Measurements from ENCODE around the gene ELFN2.

Gene ELFN2

DNA sequence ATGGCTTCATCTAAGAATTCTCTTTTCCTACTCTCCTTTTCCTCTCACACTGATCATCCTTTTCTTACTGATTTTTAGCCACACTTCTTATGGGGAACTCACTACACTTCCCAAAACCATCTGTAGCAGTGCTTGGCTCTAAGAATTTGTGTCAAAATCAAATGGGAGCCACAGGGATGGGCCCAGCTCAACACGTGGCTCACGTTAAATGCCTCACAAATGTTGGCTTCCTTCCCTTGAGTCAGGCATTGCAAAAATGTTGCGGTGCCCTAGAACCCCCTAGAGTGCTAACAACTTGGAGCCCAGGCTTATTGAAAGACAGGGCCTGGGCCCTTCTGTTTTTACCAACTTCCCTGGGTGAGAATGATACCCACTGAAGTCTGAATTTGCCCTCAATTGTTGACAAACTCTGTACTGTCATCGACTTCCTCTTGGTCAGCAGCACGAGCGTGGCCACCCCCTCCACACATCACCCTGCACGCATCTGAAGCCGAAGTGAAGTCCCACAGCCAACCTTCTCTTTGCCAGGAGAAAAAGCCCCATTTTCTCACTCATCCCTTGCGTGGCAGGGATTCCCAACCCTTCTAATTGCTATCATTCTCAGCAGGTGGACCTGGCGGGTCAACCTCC, 69.7 kb downstream of the ELFN2 start:
- Histone ChIP-seq H3K27ac (ENCODE audit: low read length) (no peak overlapping the region), H3K4me3 (ENCODE audit: low read length) (no peak overlapping the region), H3K9me3 (ENCODE audit: insufficient read depth, low read depth, low read length) (no peaks in the 10 kb centered on the region), H3K4me1 (ENCODE audit: insufficient read depth, low read length) (no peaks in the 10 kb centered on the region), H3K27me3 (ENCODE audit: insufficient read depth, low read length) (no peaks in the 10 kb centered on the region; the same call in 1 of the 2 replicates), H3K36me3 (ENCODE audit: insufficient read depth, low read depth, low read length) (no peaks in the 10 kb centered on the region), H3K9ac (ENCODE audit: low read depth, low read length) (no peak overlapping the region)

DNA sequence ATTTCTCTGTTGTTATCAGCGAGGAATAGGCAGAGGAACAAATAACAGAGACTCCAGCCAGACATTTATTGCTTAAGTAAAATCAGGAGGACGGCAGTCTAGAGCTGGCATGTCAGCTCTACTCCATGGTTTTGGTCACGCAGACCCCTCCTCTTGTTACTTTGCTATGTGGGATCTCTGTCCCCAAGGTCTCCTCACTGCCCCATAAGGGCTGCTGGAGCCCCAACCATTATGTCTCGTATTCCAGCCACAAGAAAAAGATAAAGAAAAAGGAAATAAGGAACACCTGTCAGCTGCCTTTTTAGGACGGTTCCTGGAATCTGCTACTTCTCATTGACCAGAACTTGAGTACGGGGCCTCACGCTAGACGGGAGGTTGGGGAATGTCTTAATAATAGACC, 70.4 kb downstream of the ELFN2 start:
- H3K36me3 ChIP-seq (ENCODE audit: insufficient read depth, low read depth, low read length): no peaks in the 10 kb centered on the region
- no peaks in the 10 kb centered on the region for H3K4me1 ChIP-seq (ENCODE audit: insufficient read depth, low read length)
- no peaks in the 10 kb centered on the region; the same call in 1 of the 2 replicates for H3K27me3 ChIP-seq (ENCODE audit: insufficient read depth, low read length)
- no peaks in the 10 kb centered on the region for H3K9me3 ChIP-seq (ENCODE audit: insufficient read depth, low read depth, low read length)
- no peak overlapping the region for H3K4me3 ChIP-seq (ENCODE audit: low read length)
- H3K9ac ChIP-seq (ENCODE audit: low read depth, low read length): no peak overlapping the region
- H3K27ac ChIP-seq (ENCODE audit: low read length): no peak overlapping the region

DNA sequence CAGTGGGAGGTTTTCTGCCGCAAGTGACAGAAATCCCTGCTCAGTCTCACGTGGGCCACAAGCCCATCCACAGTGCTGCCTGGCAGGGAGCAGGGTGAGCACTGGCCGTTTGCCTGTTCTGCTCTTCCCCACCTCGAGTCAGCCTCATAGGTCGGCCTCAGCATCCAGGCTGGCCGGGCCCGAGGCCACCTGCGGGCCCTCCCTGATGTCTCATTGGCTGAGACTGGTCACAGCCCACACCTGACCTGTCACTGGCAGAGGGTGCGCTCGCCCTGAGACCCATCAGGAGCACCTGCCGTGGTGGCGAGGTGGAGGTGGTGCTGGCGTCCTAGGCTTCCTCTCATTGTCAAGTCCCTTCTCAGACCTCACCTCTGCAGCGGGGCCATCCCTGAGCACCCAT, 72.1 kb downstream of the ELFN2 start:
- H3K4me1 ChIP-seq (ENCODE audit: insufficient read depth, low read length): no peaks in the 10 kb centered on the region
- no peak overlapping the region for H3K9ac ChIP-seq (ENCODE audit: low read depth, low read length)
- H3K27ac ChIP-seq (ENCODE audit: low read length): no peak overlapping the region
- no peaks in the 10 kb centered on the region; the same call in 1 of the 2 replicates for H3K27me3 ChIP-seq (ENCODE audit: insufficient read depth, low read length)
- no peaks in the 10 kb centered on the region for H3K36me3 ChIP-seq (ENCODE audit: insufficient read depth, low read depth, low read length)
- H3K9me3 ChIP-seq (ENCODE audit: insufficient read depth, low read depth, low read length): no peaks in the 10 kb centered on the region
- no peak overlapping the region for H3K4me3 ChIP-seq (ENCODE audit: low read length)

DNA sequence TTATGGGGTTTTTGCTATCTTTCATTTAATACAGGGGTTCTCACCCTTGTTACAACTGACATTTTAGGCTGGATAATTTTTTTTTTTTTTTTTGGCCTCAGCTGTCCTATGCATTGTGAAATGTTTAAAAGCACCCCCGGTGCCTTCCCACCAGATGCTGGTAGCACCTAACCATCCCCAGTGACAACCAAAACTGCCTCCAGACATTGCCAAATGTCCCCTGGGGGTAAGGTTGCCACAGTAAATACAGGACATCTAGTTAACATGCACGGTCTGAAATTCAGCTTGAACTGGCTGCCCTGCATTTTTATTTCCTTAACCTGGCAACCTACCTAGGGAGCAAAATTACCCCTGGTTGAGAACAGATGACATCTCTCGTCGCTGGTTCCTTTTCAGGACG, 72.6 kb downstream of the ELFN2 start:
- H3K9me3 ChIP-seq (ENCODE audit: insufficient read depth, low read depth, low read length): no peaks in the 10 kb centered on the region
- H3K27ac ChIP-seq (ENCODE audit: low read length): no peak overlapping the region
- no peak overlapping the region for H3K9ac ChIP-seq (ENCODE audit: low read depth, low read length)

DNA sequence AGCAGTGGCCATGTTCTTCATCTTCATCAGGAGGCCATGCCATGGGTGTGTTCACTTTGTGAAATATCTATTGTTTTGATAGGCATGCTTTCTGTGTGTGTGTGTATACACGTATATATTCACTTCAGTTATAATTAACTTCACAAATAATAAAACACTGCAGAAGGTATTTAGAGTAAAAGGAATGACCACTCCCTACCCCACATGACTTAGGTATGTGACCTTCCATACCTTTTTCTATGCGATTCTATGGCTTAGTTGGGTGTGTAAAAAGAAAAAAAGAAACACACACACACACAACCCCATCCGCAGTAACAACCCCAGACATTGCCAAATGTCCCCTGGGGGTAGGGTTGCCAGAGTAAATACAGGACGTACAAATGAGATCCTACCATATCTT, 73.0 kb downstream of the ELFN2 start:
- Histone ChIP-seq H3K9me3 (ENCODE audit: insufficient read depth, low read depth, low read length) (no peaks in the 10 kb centered on the region), H3K4me1 (ENCODE audit: insufficient read depth, low read length) (no peaks in the 10 kb centered on the region), H3K36me3 (ENCODE audit: insufficient read depth, low read depth, low read length) (no peaks in the 10 kb centered on the region), H3K27ac (ENCODE audit: low read length) (no peak overlapping the region), H3K4me3 (ENCODE audit: low read length) (no peak overlapping the region), H3K9ac (ENCODE audit: low read depth, low read length) (no peak overlapping the region), H3K27me3 (ENCODE audit: insufficient read depth, low read length) (no peaks in the 10 kb centered on the region; the same call in 1 of the 2 replicates)

More for the DNA sequence above, 72.6 kb downstream of the ELFN2 start:
- no peak overlapping the region for H3K4me3 ChIP-seq (ENCODE audit: low read length)
- H3K36me3 ChIP-seq (ENCODE audit: insufficient read depth, low read depth, low read length): no peaks in the 10 kb centered on the region
- H3K27me3 ChIP-seq (ENCODE audit: insufficient read depth, low read length): no peaks in the 10 kb centered on the region; the same call in 1 of the 2 replicates
- H3K4me1 ChIP-seq (ENCODE audit: insufficient read depth, low read length): no peaks in the 10 kb centered on the region

DNA sequence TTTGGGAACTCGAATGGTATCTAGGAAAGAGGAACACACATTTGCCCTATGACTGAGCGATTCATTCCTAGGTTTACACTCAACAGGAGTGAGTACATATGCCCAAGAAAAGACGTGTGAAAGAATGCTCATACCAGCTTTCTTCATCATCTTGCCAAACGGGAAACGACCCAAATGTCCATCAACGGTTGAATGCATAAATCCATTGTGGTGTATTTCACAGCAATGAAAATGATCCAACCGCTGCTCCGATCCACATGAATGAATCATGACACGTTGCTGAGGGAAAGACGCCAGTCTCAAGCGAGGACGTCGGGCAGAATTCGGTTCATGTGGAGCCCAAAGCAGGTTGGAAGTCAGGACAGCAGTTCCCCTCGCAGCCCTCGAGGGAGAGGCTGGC, 73.4 kb downstream of the ELFN2 start:
- Histone ChIP-seq H3K9me3 (ENCODE audit: insufficient read depth, low read depth, low read length) (no peaks in the 10 kb centered on the region), H3K4me1 (ENCODE audit: insufficient read depth, low read length) (no peaks in the 10 kb centered on the region), H3K4me3 (ENCODE audit: low read length) (no peak overlapping the region), H3K27me3 (ENCODE audit: insufficient read depth, low read length) (no peaks in the 10 kb centered on the region; the same call in 1 of the 2 replicates), H3K9ac (ENCODE audit: low read depth, low read length) (no peak overlapping the region), H3K36me3 (ENCODE audit: insufficient read depth, low read depth, low read length) (no peaks in the 10 kb centered on the region), H3K27ac (ENCODE audit: low read length) (no peak overlapping the region)

DNA sequence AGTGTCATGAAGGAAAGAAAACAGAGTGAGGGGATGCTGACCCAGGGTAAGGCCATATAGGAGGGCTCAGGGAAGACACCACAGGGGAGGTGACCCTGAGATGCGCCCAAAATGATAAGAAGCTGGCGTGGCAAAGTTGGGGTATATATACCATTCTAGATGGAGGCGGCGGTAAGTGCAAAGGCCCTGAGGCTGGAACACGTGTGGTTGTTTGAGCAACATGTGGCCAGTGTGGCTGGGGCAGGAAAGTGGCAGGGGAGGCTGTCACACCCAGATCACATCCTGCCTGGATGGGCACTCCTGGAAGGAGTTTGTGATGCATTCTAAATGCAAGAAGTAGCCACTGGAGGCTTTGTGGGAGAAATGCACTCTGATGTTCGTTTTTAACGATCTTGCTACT, 74.8 kb downstream of the ELFN2 start:
- H3K9ac ChIP-seq (ENCODE audit: low read depth, low read length): no peak overlapping the region
- H3K27ac ChIP-seq (ENCODE audit: low read length): no peak overlapping the region
- no peaks in the 10 kb centered on the region for H3K36me3 ChIP-seq (ENCODE audit: insufficient read depth, low read depth, low read length)
- no peaks in the 10 kb centered on the region; the same call in 1 of the 2 replicates for H3K27me3 ChIP-seq (ENCODE audit: insufficient read depth, low read length)
- H3K4me1 ChIP-seq (ENCODE audit: insufficient read depth, low read length): no peaks in the 10 kb centered on the region
- no peak overlapping the region for H3K4me3 ChIP-seq (ENCODE audit: low read length)
- no peaks in the 10 kb centered on the region for H3K9me3 ChIP-seq (ENCODE audit: insufficient read depth, low read depth, low read length)

DNA sequence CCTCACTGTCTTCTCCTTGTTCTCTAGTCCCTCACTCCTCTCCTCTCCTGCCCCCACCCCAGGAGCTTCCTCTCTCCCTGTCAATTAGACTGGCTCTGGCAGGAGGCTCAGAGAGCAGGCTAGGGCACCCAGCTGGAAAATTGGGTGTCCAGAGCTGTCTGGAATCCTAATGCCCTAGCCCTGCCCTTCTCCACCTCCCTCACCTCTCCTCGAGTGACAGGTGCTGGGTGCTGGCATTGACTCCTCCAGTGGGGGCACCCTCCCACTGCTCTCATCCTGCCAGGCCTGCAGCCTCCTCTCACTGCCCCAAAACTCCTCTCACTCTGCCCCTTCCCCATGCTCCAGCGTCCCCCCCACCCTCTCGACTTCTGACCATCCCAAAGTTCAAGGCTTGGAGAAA, 76.0 kb downstream of the ELFN2 start:
- no peak overlapping the region for H3K4me3 ChIP-seq (ENCODE audit: low read length)
- H3K4me1 ChIP-seq (ENCODE audit: insufficient read depth, low read length): no peaks in the 10 kb centered on the region
- no peaks in the 10 kb centered on the region for H3K9me3 ChIP-seq (ENCODE audit: insufficient read depth, low read depth, low read length)
- no peak overlapping the region for H3K27ac ChIP-seq (ENCODE audit: low read length)
- no peaks in the 10 kb centered on the region for H3K27me3 ChIP-seq (ENCODE audit: insufficient read depth, low read length)
- no peaks in the 10 kb centered on the region for H3K36me3 ChIP-seq (ENCODE audit: insufficient read depth, low read depth, low read length)
- H3K9ac ChIP-seq (ENCODE audit: low read depth, low read length): no peak overlapping the region

DNA sequence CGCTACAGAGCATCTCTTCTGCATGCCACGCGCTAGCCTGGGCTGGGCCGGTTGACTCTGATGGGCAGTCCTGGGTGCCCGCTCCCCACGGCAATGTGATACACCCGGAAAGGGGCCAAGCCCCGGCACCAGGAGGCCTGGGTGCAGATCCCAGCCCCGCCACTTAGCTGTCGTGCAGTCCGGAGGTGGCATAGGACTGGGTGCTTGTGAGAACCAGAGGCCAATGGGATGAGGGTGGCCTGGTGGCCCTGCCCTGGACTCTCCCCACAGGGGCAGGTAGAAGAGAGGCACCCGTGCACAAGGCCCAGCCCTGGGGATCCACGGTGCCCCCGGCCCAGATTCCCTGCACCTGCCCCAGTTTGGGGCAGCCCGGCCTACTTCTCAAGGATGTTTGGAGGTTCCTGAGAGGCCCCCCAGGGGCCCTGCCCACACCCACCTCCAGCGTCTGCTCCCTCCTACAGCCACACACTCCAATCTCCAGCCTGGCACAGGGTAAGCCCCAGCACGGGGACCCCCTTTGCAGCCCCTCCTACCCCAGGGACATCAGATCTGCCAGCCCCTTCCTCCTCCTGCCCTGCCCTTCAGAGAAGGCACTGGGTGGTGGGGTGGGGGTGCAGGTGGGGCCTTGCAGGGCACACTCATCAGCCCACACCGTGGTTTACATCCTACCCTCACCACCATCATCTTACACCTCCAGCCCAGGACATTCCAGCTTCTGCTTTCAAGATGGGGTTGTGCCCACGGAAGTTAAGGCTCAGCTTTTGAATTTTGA, 78.0 kb downstream of the ELFN2 start:
- no peaks in the 10 kb centered on the region for H3K4me1 ChIP-seq (ENCODE audit: insufficient read depth, low read length)
- no peak overlapping the region for H3K9ac ChIP-seq (ENCODE audit: low read depth, low read length)
- no peaks in the 10 kb centered on the region for H3K9me3 ChIP-seq (ENCODE audit: insufficient read depth, low read depth, low read length)
- no peak overlapping the region for H3K27ac ChIP-seq (ENCODE audit: low read length)
- H3K4me3 ChIP-seq (ENCODE audit: low read length): no peak overlapping the region
- no peaks in the 10 kb centered on the region for H3K36me3 ChIP-seq (ENCODE audit: insufficient read depth, low read depth, low read length)
- H3K27me3 ChIP-seq (ENCODE audit: insufficient read depth, low read length): no peaks in the 10 kb centered on the region

DNA sequence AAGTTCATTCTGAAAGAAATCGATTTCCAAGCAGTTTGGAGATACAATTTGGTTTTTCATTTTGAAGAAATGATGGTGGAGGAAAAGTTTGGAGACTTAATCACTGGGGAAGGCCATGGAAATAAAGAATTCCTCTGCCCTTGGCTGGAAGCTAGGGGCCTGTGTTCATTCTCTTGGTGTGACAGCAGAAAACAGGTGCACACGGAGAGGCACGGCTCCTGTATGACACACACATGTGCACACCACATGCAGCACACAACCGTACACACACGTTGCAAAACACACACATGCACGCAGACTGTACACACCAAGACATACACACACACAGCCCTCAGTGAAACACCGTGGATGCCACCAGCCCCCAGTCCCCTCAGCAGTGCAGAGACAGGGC, 80.8 kb downstream of the ELFN2 start:
- Histone ChIP-seq H3K4me3 (ENCODE audit: low read length) (no peak overlapping the region), H3K27ac (ENCODE audit: low read length) (no peak overlapping the region), H3K4me1 (ENCODE audit: insufficient read depth, low read length) (no peaks in the 10 kb centered on the region; the same call in 1 of the 2 replicates), H3K27me3 (ENCODE audit: insufficient read depth, low read length) (peaks cover 5% of the 10 kb centered on the region), H3K9me3 (ENCODE audit: insufficient read depth, low read depth, low read length) (no peaks in the 10 kb centered on the region), H3K9ac (ENCODE audit: low read depth, low read length) (no peak overlapping the region), H3K36me3 (ENCODE audit: insufficient read depth, low read depth, low read length) (no peaks in the 10 kb centered on the region)

DNA sequence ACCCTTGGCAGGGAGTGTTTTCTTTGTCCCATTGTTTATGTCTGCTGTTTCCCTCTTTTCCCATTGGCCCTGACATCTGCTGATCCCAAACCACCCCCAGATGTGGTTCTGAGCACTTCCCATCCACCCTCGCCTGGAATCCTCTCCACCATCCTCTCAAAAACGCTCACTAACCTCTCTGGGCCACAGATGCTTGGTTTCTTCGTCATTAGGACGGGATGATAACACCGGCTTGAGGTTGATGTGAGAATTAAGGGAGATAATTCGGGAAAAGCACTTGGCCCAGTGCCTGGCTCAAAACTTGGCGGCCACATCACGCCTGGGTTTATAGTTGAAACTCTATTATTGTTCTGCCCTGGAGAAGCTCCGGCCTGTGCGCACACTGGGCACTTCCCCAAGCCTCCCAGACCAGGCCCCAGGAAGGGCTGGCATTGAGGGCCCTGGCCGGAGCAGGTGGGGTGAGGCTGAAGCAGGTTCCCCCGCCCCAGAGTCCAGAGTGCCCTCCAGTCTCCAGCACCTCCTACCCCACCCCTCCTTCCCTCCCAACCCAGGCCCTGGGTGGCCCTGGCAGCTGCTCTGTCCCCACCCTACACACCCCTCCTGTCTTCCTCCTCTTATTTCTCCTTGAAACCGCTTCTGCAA, 81.3 kb downstream of the ELFN2 start:
- no peaks in the 10 kb centered on the region for H3K36me3 ChIP-seq (ENCODE audit: insufficient read depth, low read depth, low read length)
- no peaks in the 10 kb centered on the region; the same call in 1 of the 2 replicates for H3K4me1 ChIP-seq (ENCODE audit: insufficient read depth, low read length)

More for the DNA sequence above, 81.3 kb downstream of the ELFN2 start:
- Histone ChIP-seq H3K9ac (ENCODE audit: low read depth, low read length) (no peak overlapping the region), H3K27ac (ENCODE audit: low read length) (no peak overlapping the region), H3K4me3 (ENCODE audit: low read length) (no peak overlapping the region), H3K9me3 (ENCODE audit: insufficient read depth, low read depth, low read length) (no peaks in the 10 kb centered on the region), H3K27me3 (ENCODE audit: insufficient read depth, low read length) (peaks cover 10% of the 10 kb centered on the region)

All from iPS-20b (cell line).